Astrocyte (in vitro differentiated cells and primary cell): ENCODE data around the gene FSIP1. TPM values are rescaled to one million over a fixed set of nuclear protein-coding genes. Genes with fewer than 3 reads are reported as not detected.

ENCODE experiments used
- DNase-seq: peaks from one replicate; pipeline ENCODE4 v3.0.0-alpha.2; 2010; ENCODE audit warnings: low read depth
- FAIRE-seq: peaks from 2 replicates; lab custom pipeline; 2011; peaks lifted over from hg19 to GRCh38; lab: Jason Lieb, UNC
- H2AFZ ChIP-seq: 2 replicates; pipeline ENCODE4 v1.6.0; 2012; ENCODE audit warnings: low read depth, low read length, inconsistent platforms
- H3K27ac ChIP-seq: 2 replicates; pipeline ENCODE4 v1.5.1; 2011; ENCODE audit warnings: low read depth, low read length, inconsistent platforms
- H3K27me3 ChIP-seq: 2 replicates; pipeline ENCODE4 v1.6.0; 2011; ENCODE audit warnings: low read length, inconsistent platforms; ENCODE audit not compliant: insufficient read depth
- H3K36me3 ChIP-seq: 2 replicates; pipeline ENCODE4 v1.5.1; 2011; ENCODE audit warnings: low read length, inconsistent platforms; ENCODE audit not compliant: insufficient read depth
- H3K4me1 ChIP-seq: 2 replicates; pipeline ENCODE4 v1.5.1; 2011; ENCODE audit warnings: low read length, inconsistent platforms; ENCODE audit not compliant: insufficient read depth
- H3K4me2 ChIP-seq: 2 replicates; pipeline ENCODE4 v1.6.0; 2012; ENCODE audit warnings: low read length, inconsistent platforms
- H3K4me3 ChIP-seq: 2 replicates; pipeline ENCODE4 v1.5.1; 2011; ENCODE audit warnings: low read depth, mild to moderate bottlenecking, low read length, inconsistent platforms; ENCODE audit not compliant: insufficient read depth
- H3K79me2 ChIP-seq: 2 replicates; pipeline ENCODE4 v1.6.0; 2012; ENCODE audit warnings: mild to moderate bottlenecking, low read length, inconsistent platforms; ENCODE audit not compliant: insufficient read depth
- H3K9ac ChIP-seq: 2 replicates; pipeline ENCODE4 v1.6.0; 2012; ENCODE audit warnings: mild to moderate bottlenecking, low read length, inconsistent platforms
- H3K9me3 ChIP-seq: 2 replicates; pipeline ENCODE4 v1.5.1; 2012; ENCODE audit warnings: low read depth, mild to moderate bottlenecking, low read length, inconsistent platforms; ENCODE audit not compliant: insufficient read depth
- H4K20me1 ChIP-seq: 2 replicates; pipeline ENCODE4 v1.6.0; 2012; ENCODE audit warnings: low read length, inconsistent platforms; ENCODE audit not compliant: insufficient read depth
- H3K27ac Mint-ChIP-seq: one replicate; pipeline ENCODE4 v1.8.0; 2021; ENCODE audit warnings: mild to moderate bottlenecking, mixed read lengths; ENCODE audit not compliant: unreplicated experiment
- H3K27me3 Mint-ChIP-seq: one replicate; pipeline ENCODE4 v1.8.0; 2021; ENCODE audit warnings: low read depth, mixed read lengths; ENCODE audit not compliant: unreplicated experiment
- H3K36me3 Mint-ChIP-seq: one replicate; pipeline ENCODE4 v1.8.0; 2021; ENCODE audit warnings: low read depth, mixed read lengths; ENCODE audit not compliant: unreplicated experiment
- H3K4me1 Mint-ChIP-seq: one replicate; pipeline ENCODE4 v1.8.0; 2021; ENCODE audit warnings: low read depth, mixed read lengths; ENCODE audit not compliant: unreplicated experiment
- H3K4me3 Mint-ChIP-seq: one replicate; pipeline ENCODE4 v1.8.0; 2021; ENCODE audit warnings: mild to moderate bottlenecking, moderate library complexity, mixed read lengths; ENCODE audit not compliant: unreplicated experiment
- H3K9me3 Mint-ChIP-seq: one replicate; pipeline ENCODE4 v1.8.0; 2021; ENCODE audit warnings: mild to moderate bottlenecking, mixed read lengths; ENCODE audit not compliant: unreplicated experiment
- CTCF ChIP-seq: IDR thresholded peaks from 2 replicates; pipeline ENCODE4 v1.5.1; 2011; ENCODE audit warnings: low read depth, mild to moderate bottlenecking, inconsistent platforms, low read length, moderate library complexity; ENCODE audit not compliant: insufficient read depth
- EZH2 ChIP-seq: IDR thresholded peaks from 2 replicates; pipeline ENCODE4 v1.6.1; 2012; ENCODE audit warnings: mild to moderate bottlenecking, low read length, inconsistent platforms; ENCODE audit not compliant: insufficient read depth
- total RNA-seq: library from RNA; stranded (reverse); gene quantifications from 2 replicates; pipeline ENCODE4 v1.2.1, GENCODE V29; 2021

FSIP1 gene
- total RNA-seq, 1 donor from 2014 or later = 0.77 TPM

GRCh38 chr15:39788800-39789565, 6.3 kb upstream of the FSIP1 start:
- Histone ChIP-seq H2AFZ (no peak overlapping the region), H3K4me3 (no peak overlapping the region), H3K27ac (no peak overlapping the region), H3K4me1 (peaks cover 33% of the 10 kb centered on the region), H3K9ac (no peak overlapping the region), H3K36me3 (no peaks in the 10 kb centered on the region), H3K4me2 (no peak overlapping the region), H3K79me2 (peaks cover 10% of the 10 kb centered on the region), H3K9me3 (no peaks in the 10 kb centered on the region), H3K27me3 (no peaks in the 10 kb centered on the region), H4K20me1 (peaks cover 12% of the 10 kb centered on the region)
- H3K36me3 Mint-ChIP-seq = no peaks in the 10 kb centered on the region
- peak overlapping the region; percentile 60 for H3K27ac Mint-ChIP-seq
- no peak for FAIRE-seq
- H3K27me3 Mint-ChIP-seq = no peaks in the 10 kb centered on the region
- no peak for DNase-seq
- TF ChIP-seq EZH2 = no peak
- no peaks in the 10 kb centered on the region for H3K9me3 Mint-ChIP-seq
- peaks cover 31% of the 10 kb centered on the region for H3K4me1 Mint-ChIP-seq
- no peak overlapping the region for H3K4me3 Mint-ChIP-seq

DNA sequence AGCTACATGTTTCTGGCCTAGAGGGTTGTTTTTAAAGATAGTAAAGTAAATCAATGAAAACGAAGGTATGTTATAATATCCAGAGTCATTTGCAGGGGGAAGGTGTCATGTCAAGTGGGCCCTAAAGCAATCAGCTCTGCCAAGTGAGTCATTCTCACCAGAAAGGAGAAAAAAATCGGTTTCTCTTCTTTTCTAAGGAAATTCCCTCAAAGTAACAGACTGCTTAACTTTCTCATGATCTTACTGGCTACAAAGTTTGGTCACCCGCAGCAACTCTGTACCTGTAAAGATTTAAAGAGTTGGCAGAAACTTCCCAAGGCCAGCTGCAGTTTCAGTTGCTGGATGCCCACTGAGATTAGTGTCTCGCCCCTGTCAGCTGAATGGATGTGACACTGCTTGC, 5.5 kb upstream of the FSIP1 start:
- DNase-seq (peak; percentile 43), FAIRE-seq (no peak)
- no peak overlapping the region for H3K4me3 ChIP-seq
- peaks cover 12% of the 10 kb centered on the region for H4K20me1 ChIP-seq
- Mint-ChIP-seq H3K27me3 (no peaks in the 10 kb centered on the region), H3K36me3 (no peaks in the 10 kb centered on the region), H3K4me1 (peaks cover 37% of the 10 kb centered on the region), H3K27ac (peak overlapping the region; percentile 43), H3K4me3 (no peak overlapping the region), H3K9me3 (no peaks in the 10 kb centered on the region)
- H3K27me3 ChIP-seq = no peaks in the 10 kb centered on the region
- peak overlapping the region; percentile 20 for H3K4me2 ChIP-seq
- H3K9me3 ChIP-seq = no peaks in the 10 kb centered on the region
- H3K27ac ChIP-seq = no peak overlapping the region
- H3K4me1 ChIP-seq = peaks cover 39% of the 10 kb centered on the region
- peaks cover 19% of the 10 kb centered on the region for H3K79me2 ChIP-seq
- no peak overlapping the region for H3K9ac ChIP-seq
- TF ChIP-seq EZH2 (no peak), CTCF (no peak)
- no peaks in the 10 kb centered on the region for H3K36me3 ChIP-seq
- H2AFZ ChIP-seq = no peak overlapping the region

GRCh38 chr15:39787479-39787878, 4.8 kb upstream of the FSIP1 start:
- Histone ChIP-seq H3K4me3 (no peak overlapping the region), H3K27me3 (no peaks in the 10 kb centered on the region), H3K4me2 (peak overlapping the region; percentile 1), H3K4me1 (peaks cover 39% of the 10 kb centered on the region), H2AFZ (no peak overlapping the region), H3K9ac (no peak overlapping the region), H4K20me1 (peaks cover 12% of the 10 kb centered on the region), H3K9me3 (no peaks in the 10 kb centered on the region), H3K79me2 (peaks cover 22% of the 10 kb centered on the region), H3K27ac (no peak overlapping the region), H3K36me3 (no peaks in the 10 kb centered on the region)
- TF ChIP-seq EZH2 = no peak
- TF ChIP-seq CTCF = no peak
- peak overlapping the region; percentile 43 for H3K27ac Mint-ChIP-seq
- no peaks in the 10 kb centered on the region for H3K9me3 Mint-ChIP-seq
- FAIRE-seq (no peak), DNase-seq (no peak)
- no peak overlapping the region for H3K4me3 Mint-ChIP-seq
- no peaks in the 10 kb centered on the region for H3K27me3 Mint-ChIP-seq
- H3K4me1 Mint-ChIP-seq = peaks cover 37% of the 10 kb centered on the region
- no peaks in the 10 kb centered on the region for H3K36me3 Mint-ChIP-seq
